ENCODE data around the gene RAB12.
"Not testable (repeated sequence)": the region's sequence is repeated elsewhere in the genome, so short reads cannot be mapped to it uniquely, and the experiment has no call there.

RAB12 gene

GRCh38 chr18:8614875-8615274 lies 5.6 kb downstream of the RAB12 start:
- DNase-seq, result no peak

- DNase-seq, result no peak
Observed at GRCh38 chr18:8615397-8616027, 6.3 kb downstream of the RAB12 start.

GRCh38 chr18:8616028-8616401 lies 6.8 kb downstream of the RAB12 start:
- DNase-seq, result no peak

GRCh38 chr18:8617907-8618306 lies 8.7 kb downstream of the RAB12 start:
- no peak for DNase-seq

GRCh38 chr18:8619041-8619440 lies 9.8 kb downstream of the RAB12 start:
- no peak for DNase-seq

GRCh38 chr18:8619835-8620577 lies 10.8 kb downstream of the RAB12 start:
- no peak for DNase-seq

- DNase-seq, result no peak
Observed at GRCh38 chr18:8620845-8621244, 11.6 kb downstream of the RAB12 start.

- not testable (repeated sequence) for DNase-seq
Observed at GRCh38 chr18:8622625-8623024, 13.4 kb downstream of the RAB12 start.

GRCh38 chr18:8623549-8624106 lies 14.4 kb downstream of the RAB12 start:
- DNase-seq, result no peak

GRCh38 chr18:8625461-8626092 lies 16.3 kb downstream of the RAB12 start:
- no peak for DNase-seq

- DNase-seq, result no peak
Observed at GRCh38 chr18:8626414-8627106, 17.3 kb downstream of the RAB12 start.

GRCh38 chr18:8627107-8627472 lies 17.9 kb downstream of the RAB12 start:
- no peak for DNase-seq

GRCh38 chr18:8627540-8627939 lies 18.3 kb downstream of the RAB12 start:
- DNase-seq, result no peak

- DNase-seq, result no peak
Observed at GRCh38 chr18:8629602-8630001, 20.4 kb downstream of the RAB12 start.

GRCh38 chr18:8630546-8630945 lies 21.3 kb downstream of the RAB12 start:
- DNase-seq, result no peak

GRCh38 chr18:8631265-8631664 lies 22.0 kb downstream of the RAB12 start:
- no peak for DNase-seq

GRCh38 chr18:8632386-8632785 lies 23.1 kb downstream of the RAB12 start:
- no peak for DNase-seq

- DNase-seq, result no peak
Observed at GRCh38 chr18:8634508-8634907, 25.3 kb downstream of the RAB12 start.

GRCh38 chr18:8635087-8635486 lies 25.9 kb downstream of the RAB12 start:
- no peak for DNase-seq

- DNase-seq, result no peak
Observed at GRCh38 chr18:8639762-8640161, 30.5 kb downstream of the RAB12 start.

GRCh38 chr18:8643326-8643878 lies 34.2 kb downstream of the RAB12 start:
- no peak for DNase-seq

GRCh38 chr18:8647359-8647758 lies 38.1 kb downstream of the RAB12 start:
- DNase-seq, result not testable (repeated sequence)

Measured in activated CD8-positive, alpha-beta memory T cell treated with anti-CD3 and anti-CD28 coated beads for 24 hours (primary cell).